ENCODE results near the gene DRC3. TPM values are rescaled to one million over a fixed set of nuclear protein-coding genes. Genes with fewer than 3 reads are reported as not detected.

The DRC3 gene
- total RNA-seq, 1 experiment from 2014 or later, result 1.6 TPM

GRCh38 chr17:18008496-18009268 lies 36.0 kb downstream of the DRC3 start:
- Mint-ChIP-seq H3K27me3 (ENCODE audit: insufficient read depth, unreplicated experiment) (no peaks in the 10 kb centered on the region), H3K4me3 (ENCODE audit: unreplicated experiment) (no peak overlapping the region), H3K9me3 (ENCODE audit: unreplicated experiment) (no peaks in the 10 kb centered on the region), H3K36me3 (ENCODE audit: insufficient read depth, unreplicated experiment) (no peaks in the 10 kb centered on the region), H3K27ac (ENCODE audit: unreplicated experiment) (no peak overlapping the region), H3K4me1 (ENCODE audit: low read depth, unreplicated experiment) (no peaks in the 10 kb centered on the region)
- Histone ChIP-seq H3K4me3 (ENCODE audit: low read depth, low read length) (no peak overlapping the region), H3K27me3 (replicated peaks; ENCODE audit: control insufficient read depth, insufficient read depth, low read length) (no peaks in the 10 kb centered on the region), H3K9me3 (no peaks in the 10 kb centered on the region), H3K4me1 (no peaks in the 10 kb centered on the region), H3K36me3 (ENCODE audit: control insufficient read depth, insufficient read depth, low read length) (no peaks in the 10 kb centered on the region)
- no peak for TF ChIP-seq CTCF (IDR thresholded peaks at IDR 0.05; ENCODE audit: insufficient read depth in 1 of 2, low read depth in 1 of 2, low read length in 1 of 2, severe bottlenecking in 1 of 2, unreplicated experiment in 1 of 2)
- no peak for DNase-seq
- intact Hi-C loops (cut with micrococcal nuclease; ENCODE audit: unreplicated experiment), result no loop called here
- ChIA-PET POLR2A (no interaction called here), CTCF (interaction anchor here (0.6 kb wide), 1 partner anchor 121 kb away, joined by 3 read pairs; no protein-coding TSS in a partner anchor)
- BruUV-seq (replicated peaks), result no TSS peak

GRCh38 chr17:18009609-18010420 lies 37.2 kb downstream of the DRC3 start:
- Histone ChIP-seq H3K9me3 (no peaks in the 10 kb centered on the region), H3K4me1 (no peaks in the 10 kb centered on the region), H3K27me3 (replicated peaks; ENCODE audit: control insufficient read depth, insufficient read depth, low read length) (no peaks in the 10 kb centered on the region), H3K4me3 (ENCODE audit: low read depth, low read length) (no peak overlapping the region), H3K36me3 (ENCODE audit: control insufficient read depth, insufficient read depth, low read length) (no peaks in the 10 kb centered on the region)
- H3K27me3 Mint-ChIP-seq (ENCODE audit: insufficient read depth, unreplicated experiment), result no peaks in the 10 kb centered on the region
- TF ChIP-seq CTCF (IDR thresholded peaks at IDR 0.05; ENCODE audit: insufficient read depth in 1 of 2, low read depth in 1 of 2, low read length in 1 of 2, severe bottlenecking in 1 of 2, unreplicated experiment in 1 of 2), result no peak
- DNase-seq, result no peak
- no peak overlapping the region for H3K4me3 Mint-ChIP-seq (ENCODE audit: unreplicated experiment)
- no peaks in the 10 kb centered on the region for H3K4me1 Mint-ChIP-seq (ENCODE audit: low read depth, unreplicated experiment)
- ChIA-PET POLR2A (no interaction called here), CTCF (no interaction called here)
- peaks cover 4% of the 10 kb centered on the region for H3K36me3 Mint-ChIP-seq (ENCODE audit: insufficient read depth, unreplicated experiment)
- H3K9me3 Mint-ChIP-seq (ENCODE audit: unreplicated experiment), result no peaks in the 10 kb centered on the region
- intact Hi-C loops (cut with micrococcal nuclease; ENCODE audit: unreplicated experiment), result no loop called here
- no TSS peak for BruUV-seq (replicated peaks)
- H3K27ac Mint-ChIP-seq (ENCODE audit: unreplicated experiment), result no peak overlapping the region

- no peak overlapping the region for H3K4me3 Mint-ChIP-seq (ENCODE audit: unreplicated experiment)
- no peaks in the 10 kb centered on the region for H3K27me3 ChIP-seq (replicated peaks; ENCODE audit: control insufficient read depth, insufficient read depth, low read length)
- H3K9me3 ChIP-seq, result no peaks in the 10 kb centered on the region
- intact Hi-C loops (cut with micrococcal nuclease; ENCODE audit: unreplicated experiment), result no loop called here
- H3K36me3 Mint-ChIP-seq (ENCODE audit: insufficient read depth, unreplicated experiment), result peaks cover 8% of the 10 kb centered on the region
- H3K36me3 ChIP-seq (ENCODE audit: control insufficient read depth, insufficient read depth, low read length), result no peaks in the 10 kb centered on the region
- no TSS peak for BruUV-seq (replicated peaks)
- H3K27me3 Mint-ChIP-seq (ENCODE audit: insufficient read depth, unreplicated experiment), result no peaks in the 10 kb centered on the region
- no peak for TF ChIP-seq CTCF (IDR thresholded peaks at IDR 0.05; ENCODE audit: insufficient read depth in 1 of 2, low read depth in 1 of 2, low read length in 1 of 2, severe bottlenecking in 1 of 2, unreplicated experiment in 1 of 2)
- POLR2A ChIA-PET, result no interaction called here
- no peak overlapping the region for H3K27ac Mint-ChIP-seq (ENCODE audit: unreplicated experiment)
- H3K4me3 ChIP-seq (ENCODE audit: low read depth, low read length), result no peak overlapping the region
- no peaks in the 10 kb centered on the region for H3K4me1 ChIP-seq
- CTCF ChIA-PET, result no interaction called here
- H3K9me3 Mint-ChIP-seq (ENCODE audit: unreplicated experiment), result no peaks in the 10 kb centered on the region
- no peaks in the 10 kb centered on the region for H3K4me1 Mint-ChIP-seq (ENCODE audit: low read depth, unreplicated experiment)
- DNase-seq, result no peak
These were observed 38.6 kb downstream of the DRC3 start for GRCh38 chr17:18011286-18011685.

Measured in Caco-2 (cell line).